DND-41 (cell line): ENCODE measurements around the gene TTC16.

ENCODE experiments used
- ATAC-seq: fragments of 200-7000 bp; cut with Tn5 transposase; 3 replicates; pipeline ENCODE4 v1.9.1; 2021; ENCODE audit warnings: low read depth; ENCODE audit not compliant: insufficient read depth
- DNase-seq: peaks from one replicate; pipeline ENCODE4 v3.0.0-alpha.2; 2020
- H2AFZ ChIP-seq: 2 replicates; pipeline ENCODE4 v1.6.0; 2012; ENCODE audit warnings: low read depth, low read length
- H3K27ac ChIP-seq: 2 replicates; pipeline ENCODE4 v1.5.1; 2012; ENCODE audit warnings: low read length, inconsistent platforms
- H3K27me3 ChIP-seq: fragments of 200-600 bp; sonication (generic); 2 replicates; pipeline ENCODE4 v1.6.0; 2012; ENCODE audit warnings: low read length, mild to moderate bottlenecking, inconsistent platforms; ENCODE audit not compliant: insufficient read depth, poor library complexity
- H3K36me3 ChIP-seq: 2 replicates; pipeline ENCODE4 v1.5.1; 2012; ENCODE audit warnings: low read length, inconsistent platforms; ENCODE audit not compliant: insufficient read depth
- H3K4me1 ChIP-seq: 2 replicates; pipeline ENCODE4 v1.5.1; 2012; ENCODE audit warnings: mild to moderate bottlenecking, low read length; ENCODE audit not compliant: insufficient read depth
- H3K4me2 ChIP-seq: 2 replicates; pipeline ENCODE4 v1.6.0; 2012; ENCODE audit warnings: mild to moderate bottlenecking, moderate library complexity, low read length, inconsistent platforms; ENCODE audit not compliant: insufficient read depth
- H3K4me3 ChIP-seq, 2 experiments: fragments of 200-600 bp in 1 of 2; shearing (Covaris generic) in 1 of 2; 2 replicates each; pipeline ENCODE4 v1.5.1; 2012 to 2016; ENCODE audit warnings: inconsistent platforms in 2 of 2, low read length in 2 of 2, mild to moderate bottlenecking in 2 of 2, low read depth in 1 of 2, moderate library complexity in 1 of 2
- H3K79me2 ChIP-seq: 2 replicates; pipeline ENCODE4 v1.6.0; 2012; ENCODE audit warnings: low read length, inconsistent platforms; ENCODE audit not compliant: insufficient read depth
- H3K9ac ChIP-seq: 2 replicates; pipeline ENCODE4 v1.6.0; 2012; ENCODE audit warnings: low read depth, mild to moderate bottlenecking, inconsistent platforms, low read length, moderate library complexity
- H3K9me3 ChIP-seq: 2 replicates; pipeline ENCODE4 v1.5.1; 2012; ENCODE audit warnings: low read length, moderate library complexity, mild to moderate bottlenecking, inconsistent platforms; ENCODE audit not compliant: insufficient read depth, severe bottlenecking
- H4K20me1 ChIP-seq: 2 replicates; pipeline ENCODE4 v1.6.0; 2012; ENCODE audit warnings: low read length; ENCODE audit not compliant: insufficient read depth
- EZH2 ChIP-seq: IDR thresholded peaks from 3 replicates; pipeline ENCODE4 v1.6.1; 2012; ENCODE audit warnings: borderline replicate concordance, low read depth, mild to moderate bottlenecking, moderate library complexity, low read length, inconsistent platforms; ENCODE audit not compliant: severe bottlenecking
- TF ChIP-seq, protein P1 (sequence below): IDR thresholded peaks from 2 replicates; pipeline ENCODE4 v1.5.1; 2012; ENCODE audit warnings: borderline replicate concordance, low read length, moderate library complexity, mild to moderate bottlenecking; ENCODE audit not compliant: poor library complexity, severe bottlenecking; ENCODE audit errors: extremely low read depth

Gene TTC16

DNA sequence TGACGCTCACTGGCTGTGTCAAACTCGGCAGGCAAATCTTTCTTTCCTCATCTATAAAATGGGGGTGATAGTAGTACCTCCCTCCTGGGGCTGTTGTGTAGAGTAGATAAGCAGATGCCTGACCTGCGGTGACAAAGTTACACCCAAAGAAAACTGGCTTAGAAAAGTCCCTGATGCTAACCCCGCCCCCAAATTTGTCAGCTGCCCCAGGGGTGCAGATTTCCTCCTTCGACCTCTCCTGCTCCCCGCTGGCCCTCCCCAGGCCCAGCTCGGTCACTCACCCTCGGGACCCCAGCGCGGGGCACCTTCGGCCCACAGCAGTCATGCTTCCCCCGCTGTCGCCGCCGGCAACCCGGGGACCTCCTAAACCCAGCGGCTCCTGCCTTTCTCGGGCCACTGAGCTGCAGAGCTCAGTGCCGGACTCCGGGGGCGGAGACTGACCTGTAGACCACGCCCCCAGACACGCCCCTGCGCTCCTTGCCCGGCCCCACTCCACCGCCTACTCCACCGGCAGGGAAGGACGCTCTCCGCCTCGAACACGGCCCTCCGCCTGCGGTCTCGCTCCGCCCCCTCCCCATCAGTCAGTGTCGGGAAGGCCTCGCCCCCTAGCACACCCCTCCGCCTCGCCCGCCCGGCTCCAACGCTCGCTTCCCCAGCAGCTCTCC lies 55.2 kb downstream of the TTC16 start:
- Histone ChIP-seq H3K36me3 (no peaks in the 10 kb centered on the region), H3K9ac (peak overlapping the region; percentile 45; the same call in 1 of the 2 replicates), H3K27ac (0 out of 2 replicates have a peak overlapping the region, but pooled peaks have one; percentile 14), H3K4me2 (peak overlapping the region; percentile 81), H4K20me1 (no peaks in the 10 kb centered on the region), H3K9me3 (no peaks in the 10 kb centered on the region), H3K4me3 (peak overlapping the region in 1 of 2 experiments; percentile 55; a peak in 2 of 4 replicates), H3K79me2 (no peaks in the 10 kb centered on the region), H2AFZ (peak overlapping the region; percentile 31; the same call in 1 of the 2 replicates), H3K4me1 (peaks cover 37% of the 10 kb centered on the region), H3K27me3 (no peaks in the 10 kb centered on the region)
- ATAC-seq (peak; percentile 94), DNase-seq (peak; percentile 97)
- TF ChIP-seq, protein P1, sequence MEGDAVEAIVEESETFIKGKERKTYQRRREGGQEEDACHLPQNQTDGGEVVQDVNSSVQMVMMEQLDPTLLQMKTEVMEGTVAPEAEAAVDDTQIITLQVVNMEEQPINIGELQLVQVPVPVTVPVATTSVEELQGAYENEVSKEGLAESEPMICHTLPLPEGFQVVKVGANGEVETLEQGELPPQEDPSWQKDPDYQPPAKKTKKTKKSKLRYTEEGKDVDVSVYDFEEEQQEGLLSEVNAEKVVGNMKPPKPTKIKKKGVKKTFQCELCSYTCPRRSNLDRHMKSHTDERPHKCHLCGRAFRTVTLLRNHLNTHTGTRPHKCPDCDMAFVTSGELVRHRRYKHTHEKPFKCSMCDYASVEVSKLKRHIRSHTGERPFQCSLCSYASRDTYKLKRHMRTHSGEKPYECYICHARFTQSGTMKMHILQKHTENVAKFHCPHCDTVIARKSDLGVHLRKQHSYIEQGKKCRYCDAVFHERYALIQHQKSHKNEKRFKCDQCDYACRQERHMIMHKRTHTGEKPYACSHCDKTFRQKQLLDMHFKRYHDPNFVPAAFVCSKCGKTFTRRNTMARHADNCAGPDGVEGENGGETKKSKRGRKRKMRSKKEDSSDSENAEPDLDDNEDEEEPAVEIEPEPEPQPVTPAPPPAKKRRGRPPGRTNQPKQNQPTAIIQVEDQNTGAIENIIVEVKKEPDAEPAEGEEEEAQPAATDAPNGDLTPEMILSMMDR, result no peak
- no peak for TF ChIP-seq EZH2

DNA sequence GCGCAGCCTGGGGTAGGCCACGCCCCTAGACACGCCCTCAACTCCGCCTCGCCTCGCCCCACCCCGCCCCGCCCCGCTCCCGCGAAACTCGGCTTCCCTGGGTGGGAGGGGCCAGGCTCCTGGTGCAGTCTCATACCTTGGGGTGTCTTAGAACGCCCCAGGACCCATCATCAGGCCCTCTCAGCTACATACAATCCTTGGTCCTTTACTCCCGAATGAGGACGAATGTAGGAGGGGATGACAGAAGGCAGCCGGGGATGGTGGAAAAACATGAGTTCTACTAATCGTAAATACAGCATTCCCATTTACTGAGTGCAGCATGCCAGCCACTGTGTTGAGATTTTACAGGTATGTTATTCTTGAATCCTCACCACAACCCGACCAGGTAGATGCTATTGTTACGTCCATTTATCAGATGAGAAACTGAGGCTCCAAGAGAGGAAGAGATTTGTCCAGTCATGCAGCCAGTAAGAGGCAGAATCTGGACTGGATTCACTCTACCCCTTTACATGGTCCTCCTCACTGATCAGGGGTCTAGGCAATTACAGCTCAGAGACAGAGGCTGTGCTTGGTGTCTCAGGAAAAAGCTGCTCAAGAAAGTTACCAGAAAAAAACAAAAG lies 55.8 kb downstream of the TTC16 start:
- Histone ChIP-seq H3K4me1 (peaks cover 43% of the 10 kb centered on the region), H3K4me2 (peak overlapping the region; percentile 81), H4K20me1 (no peaks in the 10 kb centered on the region), H3K9ac (no peak overlapping the region), H3K79me2 (peaks cover 3% of the 10 kb centered on the region), H3K36me3 (no peaks in the 10 kb centered on the region; the same call in 1 of the 2 replicates), H3K4me3 (peak overlapping the region in 1 of 2 experiments; percentile 44; a peak in 2 of 4 replicates), H2AFZ (no peak overlapping the region), H3K27me3 (no peaks in the 10 kb centered on the region), H3K9me3 (no peaks in the 10 kb centered on the region), H3K27ac (peak overlapping the region; percentile 15; the same call in 1 of the 2 replicates)
- DNase-seq (no peak), ATAC-seq (no peak)
- TF ChIP-seq, protein P1, result no peak
- no peak for TF ChIP-seq EZH2

DNA sequence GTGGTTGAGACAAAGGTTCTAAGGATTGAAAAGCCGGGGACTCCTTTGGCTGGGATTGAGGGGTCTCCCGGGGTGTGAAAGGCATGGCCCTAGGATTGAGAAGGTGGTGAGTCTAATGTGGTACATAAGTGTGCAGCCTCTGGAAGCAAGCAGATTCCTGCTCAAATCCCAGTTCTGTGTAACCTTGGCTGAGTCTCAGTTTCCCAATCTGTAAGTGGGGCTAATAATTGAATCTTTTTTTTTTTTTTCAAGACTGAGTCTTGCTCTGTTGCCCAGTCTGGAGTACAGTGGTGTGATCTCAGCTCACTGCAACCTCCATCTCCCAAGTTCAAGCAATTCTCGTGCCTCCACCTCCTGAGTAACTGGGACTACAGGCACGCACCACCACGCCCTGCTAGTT lies 56.7 kb downstream of the TTC16 start:
- Histone ChIP-seq H3K4me2 (no peak overlapping the region), H3K36me3 (no peaks in the 10 kb centered on the region; the same call in 1 of the 2 replicates), H3K79me2 (peaks cover 11% of the 10 kb centered on the region), H3K27ac (no peak overlapping the region), H3K4me1 (peaks cover 44% of the 10 kb centered on the region), H3K9me3 (no peaks in the 10 kb centered on the region), H3K27me3 (no peaks in the 10 kb centered on the region), H3K9ac (no peak overlapping the region), H2AFZ (no peak overlapping the region), H4K20me1 (no peaks in the 10 kb centered on the region), H3K4me3 (no peak overlapping the region)
- TF ChIP-seq EZH2, result no peak
- TF ChIP-seq, protein P1, result no peak
- DNase-seq (no peak), ATAC-seq (no peak)
